ENCODE data around the gene C1R. TPM values are rescaled to one million over a fixed set of nuclear protein-coding genes. Genes with fewer than 3 reads are reported as not detected.

C1R gene
- total RNA-seq, 3 donors from 2014 or later (not counting 1 experiment from before 2014, with no cell fraction given): 6.4 to 7.8 (median 6.6) TPM

DNA sequence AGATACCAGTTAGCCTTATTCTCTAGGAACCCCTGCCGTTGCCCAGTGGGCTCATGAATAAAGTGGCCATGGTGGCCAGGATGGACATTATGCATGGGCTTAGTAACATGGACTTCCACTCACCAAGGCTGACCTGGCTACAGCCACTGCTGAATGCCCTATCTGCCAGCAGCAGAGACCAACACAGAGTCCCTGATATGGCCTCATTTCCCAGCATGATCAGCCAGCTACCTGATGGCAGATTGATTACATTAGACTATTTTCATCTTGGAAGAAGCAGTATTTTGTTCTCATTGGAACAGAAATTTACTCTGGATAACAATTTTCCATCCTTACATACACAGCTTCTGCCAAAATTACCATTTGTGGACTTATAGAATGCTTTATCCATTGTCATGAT, 57.8 kb downstream of the C1R start:
- Mint-ChIP-seq H3K4me3 (no peak overlapping the region), H3K27ac (no peak overlapping the region), H3K27me3 (ENCODE audit: low read depth in 2 of 2) (peaks cover 3 to 7% of the 10 kb centered on the region in 2 donors), H3K9me3 (no peaks in the 10 kb centered on the region), H3K36me3 (no peaks in the 10 kb centered on the region), H3K4me1 (peaks cover 0 to 6% of the 10 kb centered on the region in 2 donors)
- no peaks in the 10 kb centered on the region for H3K9me3 ChIP-seq (ENCODE audit: control insufficient read depth, insufficient read depth, low read length)
- no peak for ATAC-seq
- no peak overlapping the region for H3K27ac ChIP-seq (ENCODE audit: low read length)
- TF ChIP-seq, protein P1, sequence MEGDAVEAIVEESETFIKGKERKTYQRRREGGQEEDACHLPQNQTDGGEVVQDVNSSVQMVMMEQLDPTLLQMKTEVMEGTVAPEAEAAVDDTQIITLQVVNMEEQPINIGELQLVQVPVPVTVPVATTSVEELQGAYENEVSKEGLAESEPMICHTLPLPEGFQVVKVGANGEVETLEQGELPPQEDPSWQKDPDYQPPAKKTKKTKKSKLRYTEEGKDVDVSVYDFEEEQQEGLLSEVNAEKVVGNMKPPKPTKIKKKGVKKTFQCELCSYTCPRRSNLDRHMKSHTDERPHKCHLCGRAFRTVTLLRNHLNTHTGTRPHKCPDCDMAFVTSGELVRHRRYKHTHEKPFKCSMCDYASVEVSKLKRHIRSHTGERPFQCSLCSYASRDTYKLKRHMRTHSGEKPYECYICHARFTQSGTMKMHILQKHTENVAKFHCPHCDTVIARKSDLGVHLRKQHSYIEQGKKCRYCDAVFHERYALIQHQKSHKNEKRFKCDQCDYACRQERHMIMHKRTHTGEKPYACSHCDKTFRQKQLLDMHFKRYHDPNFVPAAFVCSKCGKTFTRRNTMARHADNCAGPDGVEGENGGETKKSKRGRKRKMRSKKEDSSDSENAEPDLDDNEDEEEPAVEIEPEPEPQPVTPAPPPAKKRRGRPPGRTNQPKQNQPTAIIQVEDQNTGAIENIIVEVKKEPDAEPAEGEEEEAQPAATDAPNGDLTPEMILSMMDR (IDR thresholded peaks at IDR 0.05): no peak
- no peaks in the 10 kb centered on the region for H3K4me1 ChIP-seq (ENCODE audit: control insufficient read depth, insufficient read depth, low read length)
- H3K36me3 ChIP-seq (ENCODE audit: control insufficient read depth, insufficient read depth, low read length): no peaks in the 10 kb centered on the region
- no peak for DNase-seq
- WGBS (ENCODE audit: insufficient coverage): 100% methylated on average over 1 of the region's 1 CpG
- H3K4me3 ChIP-seq (ENCODE audit: low read length): no peak overlapping the region
- intact Hi-C loops (cut with micrococcal nuclease): no loop called here
- no peaks in the 10 kb centered on the region for H3K27me3 ChIP-seq (ENCODE audit: control insufficient read depth, insufficient read depth, low read length)

DNA sequence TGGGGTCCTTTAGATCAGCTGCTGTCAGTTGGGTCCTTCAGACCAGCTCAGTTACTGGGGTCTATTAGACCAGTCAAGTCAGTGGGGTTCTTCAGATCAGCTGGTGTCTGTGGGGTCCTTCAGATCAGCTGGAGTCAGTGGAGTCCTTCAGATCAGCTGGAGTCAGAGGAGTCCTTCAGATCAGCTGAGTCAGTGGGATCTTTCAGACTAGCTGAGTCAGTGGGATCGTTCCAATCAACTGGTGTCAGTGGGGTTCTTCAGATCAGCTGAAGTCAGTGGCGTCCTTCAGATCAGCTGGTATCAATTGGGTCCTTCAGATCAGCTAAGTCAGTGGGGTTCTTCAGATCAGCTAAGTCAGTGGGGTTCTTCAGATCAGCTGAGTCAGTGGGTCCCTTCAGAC, 59.3 kb downstream of the C1R start:
- Mint-ChIP-seq H3K36me3 (no peaks in the 10 kb centered on the region), H3K9me3 (no peaks in the 10 kb centered on the region), H3K4me3 (no peak overlapping the region), H3K27me3 (ENCODE audit: low read depth in 2 of 2) (peaks cover 3 to 7% of the 10 kb centered on the region in 2 donors), H3K27ac (no peak overlapping the region), H3K4me1 (peaks cover 0 to 6% of the 10 kb centered on the region in 2 donors)
- TF ChIP-seq, protein P1 (IDR thresholded peaks at IDR 0.05): no peak
- Histone ChIP-seq H3K4me3 (ENCODE audit: low read length) (no peak overlapping the region), H3K27me3 (ENCODE audit: control insufficient read depth, insufficient read depth, low read length) (no peaks in the 10 kb centered on the region), H3K27ac (ENCODE audit: low read length) (no peak overlapping the region), H3K4me1 (ENCODE audit: control insufficient read depth, insufficient read depth, low read length) (no peaks in the 10 kb centered on the region), H3K9me3 (ENCODE audit: control insufficient read depth, insufficient read depth, low read length) (no peaks in the 10 kb centered on the region), H3K36me3 (ENCODE audit: control insufficient read depth, insufficient read depth, low read length) (no peaks in the 10 kb centered on the region)
- intact Hi-C loops (cut with micrococcal nuclease): no loop called here
- no peak for ATAC-seq
- DNase-seq: no peak
- 80% methylated on average over 2 of the region's 2 CpGs for WGBS (ENCODE audit: insufficient coverage)

- no peaks in the 10 kb centered on the region for H3K4me1 Mint-ChIP-seq
- 84% methylated on average over 6 of the region's 6 CpGs for WGBS (ENCODE audit: insufficient coverage)
- no peak overlapping the region for H3K27ac Mint-ChIP-seq
- no peaks in the 10 kb centered on the region for H3K9me3 Mint-ChIP-seq
- ATAC-seq: no peak
- no peaks in the 10 kb centered on the region for H3K36me3 ChIP-seq (ENCODE audit: control insufficient read depth, insufficient read depth, low read length)
- H3K9me3 ChIP-seq (ENCODE audit: control insufficient read depth, insufficient read depth, low read length): no peaks in the 10 kb centered on the region
- no peak for DNase-seq
- H3K27ac ChIP-seq (ENCODE audit: low read length): no peak overlapping the region
- H3K4me3 ChIP-seq (ENCODE audit: low read length): no peak overlapping the region
- no peaks in the 10 kb centered on the region for H3K4me1 ChIP-seq (ENCODE audit: control insufficient read depth, insufficient read depth, low read length)
- intact Hi-C loops (cut with micrococcal nuclease): no loop called here
- no peaks in the 10 kb centered on the region for H3K27me3 ChIP-seq (ENCODE audit: control insufficient read depth, insufficient read depth, low read length)
- peaks cover 3 to 7% of the 10 kb centered on the region in 2 donors for H3K27me3 Mint-ChIP-seq (ENCODE audit: low read depth in 2 of 2)
- H3K4me3 Mint-ChIP-seq: no peak overlapping the region
- TF ChIP-seq, protein P1 (IDR thresholded peaks at IDR 0.05): no peak
- H3K36me3 Mint-ChIP-seq: no peaks in the 10 kb centered on the region
These were observed 60.9 kb downstream of the C1R start for GRCh38 chr12:7031306-7031705.

Other genes starting within 250 kb of the C1R start
- 1 to 10 TPM; 1.4 to 3.3 (median 1.4) TPM for gene CDCA3, start 241.2 kb downstream of the C1R start, total RNA-seq
- 10 to 100 TPM; 48.3 to 67.2 (median 57.2) TPM for gene USP5, start 240.3 kb downstream of the C1R start, total RNA-seq
- 100 to 1,000 TPM; 167 to 196 (median 189) TPM for gene TPI1, start 224.9 kb downstream of the C1R start, total RNA-seq
- 10 to 100 TPM in 1 of 3 donors, 1 to 10 TPM in 2; 8.1 to 19.1 (median 8.4) TPM for gene SPSB2, start 219.1 kb downstream of the C1R start, total RNA-seq
- 10 to 100 TPM in 1 of 3 donors, 1 to 10 TPM in 2; 8.1 to 16.8 (median 9.8) TPM for gene LRRC23, start 187.6 kb downstream of the C1R start, total RNA-seq
- gene ENO2, start 177.9 kb downstream of the C1R start, total RNA-seq: 10 to 100 TPM; 21.6 to 30.8 (median 23.1) TPM
- 10 to 100 TPM; 29.3 to 34.0 (median 31.9) TPM for gene ATN1, start 164.5 kb downstream of the C1R start, total RNA-seq
- not detected for gene RNU7-1, start 148.6 kb downstream of the C1R start, total RNA-seq
- gene C12orf57, start 148.4 kb downstream of the C1R start, total RNA-seq: 100 to 1,000 TPM; 125 to 157 (median 126) TPM
- gene PTPN6, start 141.1 kb downstream of the C1R start, total RNA-seq: 100 to 1,000 TPM; 279 to 357 (median 312) TPM
- 100 to 1,000 TPM; 123 to 133 (median 127) TPM for gene PHB2, start 121.8 kb downstream of the C1R start, total RNA-seq
- gene EMG1, start 121.5 kb downstream of the C1R start, total RNA-seq: 10 to 100 TPM; 22.1 to 30.4 (median 23.3) TPM
- gene LPCAT3, start 74.0 kb downstream of the C1R start, total RNA-seq: 10 to 100 TPM; 45.6 to 54.3 (median 45.6) TPM
- gene C1S, start 31.7 kb downstream of the C1R start, total RNA-seq: 1 to 10 TPM; 1.6 to 1.9 (median 1.9) TPM
- gene C1RL, start 16.8 kb upstream of the C1R start, total RNA-seq: 10 to 100 TPM; 29.1 to 35.5 (median 31.0) TPM
- gene RBP5, start 36.4 kb upstream of the C1R start, total RNA-seq: not detected
- 10 to 100 TPM; 59.7 to 95.5 (median 61.0) TPM for gene CLSTN3, start 37.9 kb upstream of the C1R start, total RNA-seq
- 10 to 100 TPM; 20.3 to 23.3 (median 22.0) TPM for gene PEX5, start 97.2 kb upstream of the C1R start, total RNA-seq
- gene ACSM4, start 211.6 kb upstream of the C1R start, total RNA-seq: not detected

Data from natural killer cell (primary cell).